Cerebellar nuclear complex (tissue), 1 donor: ENCODE measurements around the gene NKIRAS1.
"Not testable (repeated sequence)": the region's sequence is repeated elsewhere in the genome, so short reads cannot be mapped to it uniquely, and the experiment has no call there.

Experiments
- DNase-seq, 2 experiments: peaks; one replicate each; lab custom pipeline; 2025; lab: John Stamatoyannopoulos, UW

NKIRAS1 gene

GRCh38 chr3:23940775-23941174 is 24.0 kb upstream of the NKIRAS1 start:
- no peak for DNase-seq

- no peak for DNase-seq
Observed at GRCh38 chr3:23938688-23939087, 21.9 kb upstream of the NKIRAS1 start.

GRCh38 chr3:23937296-23937695 is 20.5 kb upstream of the NKIRAS1 start:
- DNase-seq, result no peak

GRCh38 chr3:23934253-23934652 is 17.5 kb upstream of the NKIRAS1 start:
- DNase-seq, result no peak

- no peak for DNase-seq
Observed at GRCh38 chr3:23932571-23932970, 15.8 kb upstream of the NKIRAS1 start.

GRCh38 chr3:23931597-23931996 is 14.8 kb upstream of the NKIRAS1 start:
- no peak for DNase-seq

GRCh38 chr3:23928524-23928923 is 11.7 kb upstream of the NKIRAS1 start:
- DNase-seq, result no peak

- DNase-seq, result no peak
Observed at GRCh38 chr3:23926736-23927135, 9.9 kb upstream of the NKIRAS1 start.

- DNase-seq, result no peak
Observed at GRCh38 chr3:23926246-23926645, 9.5 kb upstream of the NKIRAS1 start.

GRCh38 chr3:23923786-23924185 is 7.0 kb upstream of the NKIRAS1 start:
- no peak for DNase-seq

GRCh38 chr3:23921052-23921511 is 4.3 kb upstream of the NKIRAS1 start:
- DNase-seq, result no peak

- no peak for DNase-seq
Observed at GRCh38 chr3:23920151-23920655, 3.4 kb upstream of the NKIRAS1 start.

GRCh38 chr3:23919628-23920027 is 2.8 kb upstream of the NKIRAS1 start:
- no peak for DNase-seq

- DNase-seq, result not testable (repeated sequence)
Observed at GRCh38 chr3:23918331-23918730, 1.5 kb upstream of the NKIRAS1 start.

- not testable (repeated sequence) for DNase-seq
Observed at GRCh38 chr3:23917679-23918303, 1.0 kb upstream of the NKIRAS1 start.

- peak in 1 of 2 experiments; percentile 48 for DNase-seq
Observed at GRCh38 chr3:23916152-23916885, 471 bp downstream of the NKIRAS1 start.

- peak in 1 of 2 experiments; percentile 36 for DNase-seq
Observed at GRCh38 chr3:23915537-23916108, 1.2 kb downstream of the NKIRAS1 start.

- DNase-seq, result no peak
Observed at GRCh38 chr3:23913873-23914743, 2.7 kb downstream of the NKIRAS1 start.

- DNase-seq, result no peak
Observed at GRCh38 chr3:23913182-23913581, 3.6 kb downstream of the NKIRAS1 start.

- not testable (repeated sequence) for DNase-seq
Observed at GRCh38 chr3:23912335-23912734, 4.5 kb downstream of the NKIRAS1 start.

GRCh38 chr3:23911397-23911796 is 5.4 kb downstream of the NKIRAS1 start:
- no peak for DNase-seq

- no peak for DNase-seq
Observed at GRCh38 chr3:23909341-23909740, 7.4 kb downstream of the NKIRAS1 start.
